Measurements from ENCODE around the gene SPARCL1.

DNA sequence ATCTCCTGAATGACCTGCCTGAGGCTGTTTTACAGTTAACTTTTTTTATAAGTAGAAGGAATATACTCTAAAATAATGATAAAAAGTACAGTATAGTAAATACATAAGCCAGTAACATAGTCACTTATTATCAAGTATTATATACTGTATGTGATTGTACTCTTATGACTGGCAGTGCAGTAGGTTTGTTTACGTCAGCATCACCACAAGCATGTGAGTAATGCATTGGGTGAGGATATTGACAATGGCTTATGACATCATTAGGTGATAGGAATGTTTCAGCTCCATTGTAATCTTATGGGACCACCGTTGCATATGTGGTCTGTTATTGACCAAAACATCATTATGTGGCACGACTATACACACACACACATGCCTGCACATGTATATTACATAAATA is 86.3 kb downstream of the SPARCL1 start:
- TF ChIP-seq ZNF114 (CRISPR knock-in tag; IDR thresholded peaks at IDR 0.05) (no peak), POLR2AphosphoS5 (IDR thresholded peaks at IDR 0.05; ENCODE audit: low read depth) (no peak), ZNF331 (CRISPR knock-in tag; IDR thresholded peaks at IDR 0.05; ENCODE audit: low read depth) (no peak), EZH2 (IDR thresholded peaks at IDR 0.05; ENCODE audit: low read depth, unreplicated experiment) (no peak)
- TF ChIP-seq, protein P1, sequence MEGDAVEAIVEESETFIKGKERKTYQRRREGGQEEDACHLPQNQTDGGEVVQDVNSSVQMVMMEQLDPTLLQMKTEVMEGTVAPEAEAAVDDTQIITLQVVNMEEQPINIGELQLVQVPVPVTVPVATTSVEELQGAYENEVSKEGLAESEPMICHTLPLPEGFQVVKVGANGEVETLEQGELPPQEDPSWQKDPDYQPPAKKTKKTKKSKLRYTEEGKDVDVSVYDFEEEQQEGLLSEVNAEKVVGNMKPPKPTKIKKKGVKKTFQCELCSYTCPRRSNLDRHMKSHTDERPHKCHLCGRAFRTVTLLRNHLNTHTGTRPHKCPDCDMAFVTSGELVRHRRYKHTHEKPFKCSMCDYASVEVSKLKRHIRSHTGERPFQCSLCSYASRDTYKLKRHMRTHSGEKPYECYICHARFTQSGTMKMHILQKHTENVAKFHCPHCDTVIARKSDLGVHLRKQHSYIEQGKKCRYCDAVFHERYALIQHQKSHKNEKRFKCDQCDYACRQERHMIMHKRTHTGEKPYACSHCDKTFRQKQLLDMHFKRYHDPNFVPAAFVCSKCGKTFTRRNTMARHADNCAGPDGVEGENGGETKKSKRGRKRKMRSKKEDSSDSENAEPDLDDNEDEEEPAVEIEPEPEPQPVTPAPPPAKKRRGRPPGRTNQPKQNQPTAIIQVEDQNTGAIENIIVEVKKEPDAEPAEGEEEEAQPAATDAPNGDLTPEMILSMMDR (conservative IDR thresholded peaks at IDR 0.05; ENCODE audit: low read depth in 2 of 2): no peak
